K562 treated with DMSO at 1 percent for 24 hours (cell line): ENCODE measurements around the gene OCIAD1. TPM values are rescaled to one million over a fixed set of nuclear protein-coding genes. Genes with fewer than 3 reads are reported as not detected.

ENCODE experiments used
- total RNA-seq: library from RNA; unstranded; fragments of 300-600 nt; gene quantifications from 2 replicates; pipeline ENCODE4 v1.2.3, GENCODE V29; 2022; ENCODE audit warnings: low read depth; ENCODE audit not compliant: insufficient read depth

The OCIAD1 gene
- total RNA-seq: 116 and 121 TPM in 2 replicates

GRCh38 chr4:48830706-48831531, at the start of gene OCIAD1:
Gene OCIAD1, plus strand, starts transcription at chr4:48831088. Its CDS starts 1,537 bp downstream, at chr4:48832625.

GRCh38 chr4:48906206-48907173, 75.6 kb downstream of the OCIAD1 start, which contains the start of gene OCIAD2:
Gene OCIAD2, minus strand, starts transcription at chr4:48906774. Its CDS starts 2,225 bp downstream, at chr4:48904549.

Other genes starting within 250 kb of the OCIAD1 start
- 12.8 and 16.3 TPM in 2 replicates for gene FRYL, start 50.8 kb upstream of the OCIAD1 start, total RNA-seq
- gene OCIAD2, start 75.7 kb downstream of the OCIAD1 start, total RNA-seq: not detected in 2 replicates
- not detected in 2 replicates for gene CWH43, start 155.2 kb downstream of the OCIAD1 start, total RNA-seq